A549 (cell line): Measurements from ENCODE around the gene SH3RF3.

Source experiments
- BHLHE40 ChIP-seq: IDR thresholded peaks from 2 replicates; pipeline ENCODE4 v1.6.1; 2012; ENCODE audit warnings: low read depth, low read length, inconsistent platforms
- CBX2 ChIP-seq: fragments of 200-600 bp; sonication (generic); IDR thresholded peaks from 2 replicates; pipeline ENCODE4 v1.6.1; 2016; ENCODE audit warnings: low read depth, mild to moderate bottlenecking, borderline replicate concordance
- CHD2 ChIP-seq: fragments of 150-350 bp; IDR thresholded peaks from 2 replicates; pipeline ENCODE4 v1.6.1; 2014; ENCODE audit warnings: low read length; ENCODE audit not compliant: partially characterized antibody
- CTCF ChIP-seq: fragments of >200 bp; sonication (Bioruptor Twin); formaldehyde crosslinking; IDR thresholded peaks from 3 replicates; pipeline ENCODE4 v1.5.1; 2016
- EP300 ChIP-seq, 2 experiments: fragments of >200 bp; sonication (Bioruptor Twin); formaldehyde crosslinking; IDR thresholded peaks; 2 replicates in 1 of 2; 3 replicates in 1 of 2; pipeline ENCODE4 v1.6.1; 2016 to 2017
- JUN ChIP-seq, 2 experiments: fragments of >200 bp; sonication (Bioruptor Twin); formaldehyde crosslinking; IDR thresholded peaks; 2 replicates in 1 of 2; 3 replicates in 1 of 2; pipeline ENCODE4 v1.6.1; 2016 to 2017
- PHF8 ChIP-seq: fragments of 200-600 bp; sonication (generic); IDR thresholded peaks from 2 replicates; pipeline ENCODE4 v1.6.1; 2016; ENCODE audit warnings: low read depth, mild to moderate bottlenecking, antibody characterized with exemption, moderate library complexity, borderline replicate concordance
- POLR2A ChIP-seq: IDR thresholded peaks from 2 replicates; pipeline ENCODE4 v1.6.1; 2012; ENCODE audit warnings: mild to moderate bottlenecking, low read length
- RAD21 ChIP-seq, 2 experiments: fragments of >200 bp in 1 of 2; sonication (Bioruptor Twin) in 1 of 2; formaldehyde crosslinking in 1 of 2; IDR thresholded peaks in 1 of 2; conservative IDR thresholded peaks in 1 of 2; 2 replicates in 1 of 2; 3 replicates in 1 of 2; pipeline ENCODE4 v1.6.1; 2012 to 2018; ENCODE audit warnings: inconsistent platforms in 1 of 2
- RCOR1 ChIP-seq: fragments of 150-350 bp; IDR thresholded peaks from 2 replicates; pipeline ENCODE4 v1.6.1; 2014; ENCODE audit warnings: antibody characterized with exemption, low read length, low read depth
- RNF2 ChIP-seq: fragments of 200-600 bp; sonication (generic); IDR thresholded peaks from 2 replicates; pipeline ENCODE4 v1.6.1; 2016; ENCODE audit warnings: low read depth, mild to moderate bottlenecking, antibody characterized with exemption, moderate library complexity, borderline replicate concordance
- TP53 ChIP-seq: fragments of 250-450 bp; sonication (Bioruptor Pico); IDR thresholded peaks from 2 replicates; pipeline ENCODE4 v1.5.0; 2021; ENCODE audit warnings: mild to moderate bottlenecking, moderate library complexity
- TF ChIP-seq, protein P1 (sequence below): fragments of 450-650 bp; IDR thresholded peaks from 2 replicates; pipeline ENCODE4 v1.6.1; 2014; ENCODE audit warnings: antibody characterized with exemption
- TF ChIP-seq, protein P2 (sequence below): IDR thresholded peaks from 2 replicates; pipeline ENCODE4 v1.6.1; 2012

- no peak for TF ChIP-seq CTCF
- no peak for TF ChIP-seq EP300 (IDR thresholded peaks at IDR 0.05)
- no peak for TF ChIP-seq RCOR1
- no peak for TF ChIP-seq CHD2
- TF ChIP-seq CBX2: no peak
- TF ChIP-seq POLR2A: no peak
- TF ChIP-seq RNF2: no peak
- TF ChIP-seq BHLHE40: no peak
- no peak for TF ChIP-seq RAD21 (conservative IDR thresholded peaks at IDR 0.05 in 1 of 2, IDR thresholded peaks at IDR 0.05 in 1 of 2)
- TF ChIP-seq, protein P1, sequence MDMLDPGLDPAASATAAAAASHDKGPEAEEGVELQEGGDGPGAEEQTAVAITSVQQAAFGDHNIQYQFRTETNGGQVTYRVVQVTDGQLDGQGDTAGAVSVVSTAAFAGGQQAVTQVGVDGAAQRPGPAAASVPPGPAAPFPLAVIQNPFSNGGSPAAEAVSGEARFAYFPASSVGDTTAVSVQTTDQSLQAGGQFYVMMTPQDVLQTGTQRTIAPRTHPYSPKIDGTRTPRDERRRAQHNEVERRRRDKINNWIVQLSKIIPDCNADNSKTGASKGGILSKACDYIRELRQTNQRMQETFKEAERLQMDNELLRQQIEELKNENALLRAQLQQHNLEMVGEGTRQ: no peak
- no peak for TF ChIP-seq PHF8
- TF ChIP-seq, protein P2, sequence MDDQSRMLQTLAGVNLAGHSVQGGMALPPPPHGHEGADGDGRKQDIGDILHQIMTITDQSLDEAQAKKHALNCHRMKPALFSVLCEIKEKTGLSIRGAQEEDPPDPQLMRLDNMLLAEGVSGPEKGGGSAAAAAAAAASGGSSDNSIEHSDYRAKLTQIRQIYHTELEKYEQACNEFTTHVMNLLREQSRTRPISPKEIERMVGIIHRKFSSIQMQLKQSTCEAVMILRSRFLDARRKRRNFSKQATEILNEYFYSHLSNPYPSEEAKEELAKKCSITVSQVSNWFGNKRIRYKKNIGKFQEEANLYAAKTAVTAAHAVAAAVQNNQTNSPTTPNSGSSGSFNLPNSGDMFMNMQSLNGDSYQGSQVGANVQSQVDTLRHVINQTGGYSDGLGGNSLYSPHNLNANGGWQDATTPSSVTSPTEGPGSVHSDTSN: no peak
- TF ChIP-seq TP53 (CRISPR knock-in tag): no peak
- no peak for TF ChIP-seq JUN (IDR thresholded peaks at IDR 0.05)
Observed at GRCh38 chr2:109460553-109461324, 331.7 kb downstream of the SH3RF3 start.
